ENCODE results near the gene FXYD6.

FXYD6 gene

DNA sequence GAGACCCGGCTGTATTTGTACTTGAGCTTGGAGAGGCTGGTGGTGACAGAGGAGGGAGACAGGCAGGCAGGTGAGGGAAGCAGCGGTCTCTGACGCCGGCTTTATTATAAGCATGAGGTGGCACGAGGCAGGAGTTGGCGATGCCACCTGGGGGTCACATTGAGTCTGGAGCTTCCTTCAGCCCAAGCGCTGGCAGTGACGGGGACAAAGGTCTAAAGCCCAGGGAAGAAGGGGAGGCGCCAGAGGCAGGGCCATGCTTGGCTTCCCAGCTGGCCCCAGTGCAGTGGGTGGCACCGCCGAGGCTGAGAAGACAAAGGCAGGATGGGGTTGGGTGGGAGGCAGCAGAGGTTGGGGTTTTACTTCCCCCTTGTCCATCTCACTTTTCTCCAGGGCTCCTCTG, 56.4 kb downstream of the FXYD6 start:
- no peak overlapping the region for H3K4me2 ChIP-seq (ENCODE audit: low read length)
- no peaks in the 10 kb centered on the region for H3K36me3 ChIP-seq (ENCODE audit: control insufficient read depth, insufficient read depth, low read length)
- no peaks in the 10 kb centered on the region for H3K27me3 ChIP-seq (ENCODE audit: control insufficient read depth, insufficient read depth, low read length)
- H3K4me1 ChIP-seq: no peaks in the 10 kb centered on the region
- TF ChIP-seq, protein P1, sequence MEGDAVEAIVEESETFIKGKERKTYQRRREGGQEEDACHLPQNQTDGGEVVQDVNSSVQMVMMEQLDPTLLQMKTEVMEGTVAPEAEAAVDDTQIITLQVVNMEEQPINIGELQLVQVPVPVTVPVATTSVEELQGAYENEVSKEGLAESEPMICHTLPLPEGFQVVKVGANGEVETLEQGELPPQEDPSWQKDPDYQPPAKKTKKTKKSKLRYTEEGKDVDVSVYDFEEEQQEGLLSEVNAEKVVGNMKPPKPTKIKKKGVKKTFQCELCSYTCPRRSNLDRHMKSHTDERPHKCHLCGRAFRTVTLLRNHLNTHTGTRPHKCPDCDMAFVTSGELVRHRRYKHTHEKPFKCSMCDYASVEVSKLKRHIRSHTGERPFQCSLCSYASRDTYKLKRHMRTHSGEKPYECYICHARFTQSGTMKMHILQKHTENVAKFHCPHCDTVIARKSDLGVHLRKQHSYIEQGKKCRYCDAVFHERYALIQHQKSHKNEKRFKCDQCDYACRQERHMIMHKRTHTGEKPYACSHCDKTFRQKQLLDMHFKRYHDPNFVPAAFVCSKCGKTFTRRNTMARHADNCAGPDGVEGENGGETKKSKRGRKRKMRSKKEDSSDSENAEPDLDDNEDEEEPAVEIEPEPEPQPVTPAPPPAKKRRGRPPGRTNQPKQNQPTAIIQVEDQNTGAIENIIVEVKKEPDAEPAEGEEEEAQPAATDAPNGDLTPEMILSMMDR (IDR thresholded peaks at IDR 0.05): no peak
- H3K9me3 ChIP-seq (ENCODE audit: control insufficient read depth, low read length): no peaks in the 10 kb centered on the region
- no peak overlapping the region for H3K27ac ChIP-seq
- no peak overlapping the region for H3K9ac ChIP-seq
- H2AFZ ChIP-seq: no peak overlapping the region
- H3K79me2 ChIP-seq: no peaks in the 10 kb centered on the region
- no peak overlapping the region for H3K4me3 ChIP-seq (ENCODE audit: low read depth, low read length)

DNA sequence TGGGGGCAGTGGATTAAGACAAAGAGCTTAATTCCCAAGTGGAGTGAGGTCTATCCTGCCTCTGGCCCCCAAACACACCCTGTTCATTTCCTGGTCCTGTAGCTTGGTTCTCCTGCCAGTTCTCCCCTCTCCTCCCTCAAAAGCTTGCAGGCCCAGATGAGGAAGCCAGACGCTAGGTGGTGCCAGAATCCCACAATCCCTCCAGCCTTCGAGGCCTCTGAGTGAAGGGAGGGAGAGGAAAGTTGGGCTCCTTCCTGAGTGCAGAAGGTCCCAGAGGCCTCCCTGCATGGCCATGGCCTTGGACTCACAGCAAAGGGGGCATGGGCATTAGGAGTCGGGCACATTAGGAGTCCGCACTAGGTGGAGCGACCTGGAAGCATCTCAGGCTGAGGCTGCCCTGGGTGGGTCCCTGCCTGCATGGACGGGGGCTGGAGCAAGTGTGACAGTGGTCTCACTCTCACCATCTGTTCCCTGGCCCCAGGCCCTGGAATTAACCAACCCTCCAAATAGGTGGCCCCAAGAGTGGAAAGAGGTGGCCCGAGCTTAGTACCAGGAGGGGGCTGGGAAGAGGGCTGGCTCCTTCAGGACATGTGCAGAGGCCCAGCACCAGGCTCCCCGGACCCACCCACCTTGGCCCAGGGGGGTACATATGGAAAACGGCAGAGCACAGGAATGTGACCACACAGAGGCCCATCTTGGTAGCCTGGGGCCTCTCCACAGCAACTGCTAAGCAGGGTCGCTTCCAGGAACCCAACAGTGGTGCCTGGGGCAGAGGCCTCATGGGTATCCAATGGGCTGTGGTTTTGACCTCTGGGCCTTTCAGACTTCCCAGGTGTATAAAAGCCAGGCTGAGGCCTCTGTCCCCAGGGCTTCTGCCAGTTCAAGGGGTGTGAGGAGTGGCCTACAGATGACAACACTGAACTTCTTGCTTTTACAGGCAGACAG, 57.1 kb downstream of the FXYD6 start:
- H3K27ac ChIP-seq: no peak overlapping the region
- H3K9ac ChIP-seq: no peak overlapping the region
- no peaks in the 10 kb centered on the region for H3K79me2 ChIP-seq
- H3K27me3 ChIP-seq (ENCODE audit: control insufficient read depth, insufficient read depth, low read length): no peaks in the 10 kb centered on the region
- H3K4me2 ChIP-seq (ENCODE audit: low read length): no peak overlapping the region
- no peak overlapping the region for H2AFZ ChIP-seq
- TF ChIP-seq, protein P1 (IDR thresholded peaks at IDR 0.05): no peak
- no peaks in the 10 kb centered on the region for H3K4me1 ChIP-seq
- no peaks in the 10 kb centered on the region for H3K9me3 ChIP-seq (ENCODE audit: control insufficient read depth, low read length)
- no peak overlapping the region for H3K4me3 ChIP-seq (ENCODE audit: low read depth, low read length)
- H3K36me3 ChIP-seq (ENCODE audit: control insufficient read depth, insufficient read depth, low read length): no peaks in the 10 kb centered on the region

DNA sequence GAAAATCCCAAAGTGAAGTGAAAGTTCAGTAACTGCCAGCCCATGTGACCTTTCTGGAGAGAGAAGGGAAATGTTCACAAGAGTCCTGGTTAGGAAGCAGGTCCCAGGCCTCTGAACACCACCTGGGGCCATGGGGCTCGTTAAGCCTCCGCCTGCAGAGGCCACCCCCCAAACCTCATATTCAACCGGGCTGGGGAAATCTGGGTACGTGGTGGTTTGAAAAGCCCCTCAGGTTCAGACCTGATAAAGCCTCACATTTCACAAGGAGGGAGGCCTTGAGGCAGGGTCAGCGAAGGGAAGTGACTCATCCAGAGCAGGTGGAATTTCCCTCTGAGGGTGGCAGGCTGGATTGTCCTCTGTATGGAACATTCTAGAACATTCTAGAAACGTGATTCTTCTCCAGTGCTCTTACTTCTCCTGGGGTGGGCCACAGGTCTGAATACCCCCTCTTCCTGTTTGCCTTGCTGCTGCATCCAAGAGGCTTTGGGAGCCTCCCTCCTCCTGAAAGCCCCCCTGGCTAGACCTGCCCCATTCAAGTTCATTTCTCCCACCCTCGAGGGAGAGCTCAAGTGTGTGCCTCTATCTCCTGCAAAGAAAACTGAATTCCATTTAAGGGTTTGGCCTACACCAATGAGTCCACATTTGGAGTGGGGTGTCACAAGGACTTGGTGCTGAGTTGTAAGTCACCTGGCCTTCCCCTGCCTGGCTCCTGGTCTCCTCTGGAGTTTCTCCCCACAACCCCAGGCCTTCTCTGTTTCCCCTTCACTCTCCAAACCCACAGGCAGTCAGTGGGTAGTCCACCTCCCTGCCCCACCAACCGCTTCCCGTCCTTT, 58.2 kb downstream of the FXYD6 start:
- Histone ChIP-seq H3K36me3 (ENCODE audit: control insufficient read depth, insufficient read depth, low read length) (no peaks in the 10 kb centered on the region), H3K27me3 (ENCODE audit: control insufficient read depth, insufficient read depth, low read length) (no peaks in the 10 kb centered on the region), H3K79me2 (no peaks in the 10 kb centered on the region), H3K9me3 (ENCODE audit: control insufficient read depth, low read length) (no peaks in the 10 kb centered on the region), H3K4me1 (no peaks in the 10 kb centered on the region), H2AFZ (no peak overlapping the region), H3K9ac (no peak overlapping the region), H3K27ac (no peak overlapping the region), H3K4me3 (ENCODE audit: low read depth, low read length) (no peak overlapping the region), H3K4me2 (ENCODE audit: low read length) (no peak overlapping the region)
- TF ChIP-seq, protein P1 (IDR thresholded peaks at IDR 0.05): no peak

DNA sequence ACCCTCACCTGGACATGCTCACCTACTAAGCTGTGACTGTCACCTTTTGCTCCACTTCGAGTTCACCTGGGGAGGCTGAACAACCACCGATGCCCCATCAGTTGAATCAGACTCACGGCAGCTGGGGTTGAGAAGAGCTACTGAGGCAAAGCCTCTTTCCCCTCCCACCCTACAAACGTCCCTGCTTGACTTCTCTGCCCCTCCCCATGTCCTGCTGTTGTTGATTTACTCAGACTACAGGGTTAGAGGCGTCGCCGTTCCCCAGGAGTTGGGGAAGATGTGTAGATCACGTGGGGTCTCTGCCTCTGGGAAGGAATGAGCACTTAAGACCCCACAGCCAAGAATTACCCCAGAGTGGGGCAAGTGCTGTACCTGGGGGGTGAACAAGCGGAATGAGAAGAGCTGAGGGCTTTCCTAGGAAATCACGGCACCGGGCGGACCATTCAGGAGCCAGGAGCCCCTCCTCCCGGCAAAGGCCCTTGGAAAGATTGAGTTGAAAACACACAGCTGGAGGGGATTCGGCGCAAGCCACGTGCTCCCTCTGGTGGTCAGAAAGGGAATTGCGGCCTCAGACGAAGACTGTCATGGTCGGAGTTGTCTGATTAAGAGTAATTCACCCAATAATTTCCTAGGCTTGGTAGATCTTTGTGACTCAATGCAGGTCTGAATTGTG, 59.0 kb downstream of the FXYD6 start:
- no peak overlapping the region for H3K9ac ChIP-seq
- H3K27me3 ChIP-seq (ENCODE audit: control insufficient read depth, insufficient read depth, low read length): no peaks in the 10 kb centered on the region
- H3K4me2 ChIP-seq (ENCODE audit: low read length): no peak overlapping the region
- TF ChIP-seq, protein P1 (IDR thresholded peaks at IDR 0.05): peak; percentile 96
- no peak overlapping the region for H3K4me3 ChIP-seq (ENCODE audit: low read depth, low read length)
- no peaks in the 10 kb centered on the region for H3K36me3 ChIP-seq (ENCODE audit: control insufficient read depth, insufficient read depth, low read length)
- no peaks in the 10 kb centered on the region for H3K9me3 ChIP-seq (ENCODE audit: control insufficient read depth, low read length)
- no peaks in the 10 kb centered on the region for H3K79me2 ChIP-seq
- no peaks in the 10 kb centered on the region for H3K4me1 ChIP-seq
- H2AFZ ChIP-seq: no peak overlapping the region
- H3K27ac ChIP-seq: no peak overlapping the region

All from parathyroid adenoma (tissue), 2 donors.